ENCODE measurements around the gene TRAPPC14.

DNA sequence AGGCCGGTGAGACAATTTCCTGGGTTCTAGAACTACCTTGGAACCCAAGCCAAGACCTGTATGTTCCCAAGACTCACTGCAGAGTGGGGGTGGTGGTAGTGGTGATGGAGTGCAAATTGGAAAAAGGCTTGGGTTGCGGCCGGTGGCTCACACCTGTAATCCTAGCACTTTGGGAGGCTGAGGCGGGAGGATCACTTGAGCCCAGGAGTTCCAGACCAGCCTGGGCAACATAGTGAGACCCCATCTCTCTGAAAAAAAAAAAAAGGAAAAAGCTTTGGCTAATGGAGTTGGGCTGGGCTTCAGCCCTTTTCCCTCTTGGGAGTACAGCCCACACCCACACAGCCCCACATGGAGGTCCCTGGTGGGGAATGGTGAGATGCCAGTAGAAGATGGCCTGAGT, 53.0 kb downstream of the TRAPPC14 start:
- TF ChIP-seq CTCF (IDR thresholded peaks at IDR 0.05) (no peak), POLR2A (IDR thresholded peaks at IDR 0.05) (no peak)

Data from breast epithelium (tissue), 3 donors.